CD14-positive monocyte (primary cell): ENCODE results near the gene RPL7A. TPM values are rescaled to one million over a fixed set of nuclear protein-coding genes. Genes with fewer than 3 reads are reported as not detected.

Experiments
- DNase-seq, 3 donors: peaks; one replicate each; pipeline ENCODE4 v3.0.0-alpha.2; 2011 to 2022
- H2AFZ ChIP-seq: 2 replicates; pipeline ENCODE4 v1.6.0; 2012; ENCODE audit warnings: mild to moderate bottlenecking, low read depth, low read length, inconsistent platforms; ENCODE audit not compliant: insufficient read depth, poor library complexity, severe bottlenecking
- H3K27ac ChIP-seq, 2 donors: 1 replicate in 1 of 2; 2 replicates in 1 of 2; pipeline ENCODE4 v1.5.1; 2012 to 2013; ENCODE audit warnings: low read length in 2 of 2, control low read depth in 1 of 2, inconsistent platforms in 1 of 2, low read depth in 1 of 2, mild to moderate bottlenecking in 1 of 2
- H3K27me3 ChIP-seq, 2 donors: one replicate each; pipeline versions ENCODE4 v1.6.0 to v1.6.1; 2011 to 2013; ENCODE audit warnings: low read length in 2 of 2; ENCODE audit not compliant: control insufficient read depth in 2 of 2, insufficient read depth in 2 of 2
- H3K36me3 ChIP-seq, 2 donors: replicated peaks in 1 of 2; 1 replicate in 1 of 2; 2 replicates in 1 of 2; pipeline versions ENCODE4 v1.5.1 to v1.6.1; 2012 to 2013; ENCODE audit warnings: low read length in 2 of 2, control low read depth in 1 of 2, inconsistent platforms in 1 of 2, mild to moderate bottlenecking in 1 of 2; ENCODE audit not compliant: insufficient read depth in 2 of 2, control insufficient read depth in 1 of 2
- H3K4me1 ChIP-seq, 2 donors: 1 replicate in 1 of 2; 2 replicates in 1 of 2; pipeline versions ENCODE4 v1.5.1 to v1.6.1; 2012 to 2013; ENCODE audit warnings: low read length in 2 of 2, control low read depth in 1 of 2, inconsistent platforms in 1 of 2, mild to moderate bottlenecking in 1 of 2, moderate library complexity in 1 of 2; ENCODE audit not compliant: insufficient read depth in 2 of 2, control insufficient read depth in 1 of 2
- H3K4me2 ChIP-seq: replicated peaks from 2 replicates; pipeline ENCODE3; 2012; ENCODE audit warnings: low read length, moderate library complexity, mild to moderate bottlenecking; ENCODE audit not compliant: poor library complexity, severe bottlenecking; ENCODE audit errors: extremely low read depth
- H3K4me3 ChIP-seq, 3 experiments: fragments of 200-600 bp in 1 of 3; sonication (generic) in 1 of 3; replicated peaks in 1 of 3; 1 replicate in 2 of 3; 2 replicates in 1 of 3; pipeline ENCODE4 v1.5.1; 2011 to 2013; ENCODE audit warnings: low read length in 3 of 3, mild to moderate bottlenecking in 3 of 3, control low read depth in 2 of 3, low read depth in 2 of 3, inconsistent platforms in 1 of 3, moderate library complexity in 1 of 3
- H3K79me2 ChIP-seq: 2 replicates; pipeline ENCODE4 v1.6.0; 2012; ENCODE audit warnings: mild to moderate bottlenecking, control low read depth, inconsistent platforms, low read length, moderate library complexity; ENCODE audit not compliant: insufficient read depth
- H3K9ac ChIP-seq: 2 replicates; pipeline ENCODE4 v1.6.0; 2017; ENCODE audit warnings: low read length, mild to moderate bottlenecking; ENCODE audit not compliant: insufficient read depth, poor library complexity, severe bottlenecking
- H3K9me3 ChIP-seq, 2 donors: replicated peaks in 1 of 2; 1 replicate in 1 of 2; 2 replicates in 1 of 2; pipeline versions ENCODE4 v1.5.1 to v1.6.1; 2012 to 2013; ENCODE audit warnings: low read length in 2 of 2, control low read depth in 1 of 2; ENCODE audit not compliant: control insufficient read depth in 1 of 2, insufficient read depth in 1 of 2
- H4K20me1 ChIP-seq: 2 replicates; pipeline ENCODE4 v1.6.0; 2012; ENCODE audit warnings: mild to moderate bottlenecking, low read length, control low read depth, moderate library complexity; ENCODE audit not compliant: insufficient read depth
- H3K27ac Mint-ChIP-seq, 7 donors: one replicate each; pipeline ENCODE4 v1.8.0; 2020; ENCODE audit warnings: mild to moderate bottlenecking in 7 of 7, mixed read lengths in 7 of 7, moderate library complexity in 6 of 7, inconsistent platforms in 2 of 7
- H3K27me3 Mint-ChIP-seq, 3 donors: one replicate each; pipeline ENCODE4 v1.8.0; 2021 to 2022; ENCODE audit warnings: low read depth in 3 of 3, mild to moderate bottlenecking in 3 of 3, mixed read lengths in 3 of 3, moderate library complexity in 3 of 3, inconsistent platforms in 1 of 3
- H3K36me3 Mint-ChIP-seq, 2 donors: one replicate each; pipeline ENCODE4 v1.8.0; 2020; ENCODE audit warnings: mixed read lengths in 2 of 2, inconsistent platforms in 1 of 2, mild to moderate bottlenecking in 1 of 2
- H3K4me1 Mint-ChIP-seq: one replicate; pipeline ENCODE4 v1.8.0; 2020; ENCODE audit warnings: mild to moderate bottlenecking, mixed read lengths
- H3K4me3 Mint-ChIP-seq, 2 donors: one replicate each; pipeline ENCODE4 v1.8.0; 2020; ENCODE audit warnings: mild to moderate bottlenecking in 2 of 2, mixed read lengths in 2 of 2, moderate library complexity in 1 of 2
- H3K9me3 Mint-ChIP-seq, 7 donors: one replicate each; pipeline ENCODE4 v1.8.0; 2020 to 2022; ENCODE audit warnings: mixed read lengths in 7 of 7, mild to moderate bottlenecking in 6 of 7, moderate library complexity in 6 of 7, inconsistent platforms in 2 of 7
- CTCF ChIP-seq: fragments of 200-600 bp; IDR thresholded peaks from one replicate; pipeline ENCODE4 v1.8.0; 2022; ENCODE audit warnings: antibody characterized with exemption, mild to moderate bottlenecking
- WGBS: methylation state at CpG from one replicate; pipeline ENCODE4 v1.1.5; 2013; ENCODE audit warnings: missing lambda C conversion rate; ENCODE audit not compliant: insufficient coverage; 5-methylcytosine and 5-hydroxymethylcytosine counted together
- intact Hi-C, 2 donors: fragments of 100-400 bp; cut with micrococcal nuclease; formaldehyde crosslinking; loops; one replicate each; pipeline versions ENCODE4 v1.15.0 to v1.15.1; 2023
- polyA plus RNA-seq, 3 donors: library from polyadenylated mRNA; depleted of rRNA in 1 of 3; unstranded in 2 of 3; stranded (reverse) in 1 of 3; fragments of 300-500 nt in 2 of 3; fragments of >200 nt in 1 of 3; fragmentation: Illumina TruSeq in 2 of 3; gene quantifications; 1 replicate in 2 of 3; 2 replicates in 1 of 3; pipeline ENCODE4 v1.2.3, GENCODE V29; 2012 to 2021

Gene RPL7A
- polyA plus RNA-seq, 3 donors: 390 to 2,322 (median 437) TPM

GRCh38 chr9:133342570-133342969 is 5.4 kb upstream of the RPL7A start:
- DNase-seq: no peak
- Mint-ChIP-seq H3K9me3 (peaks cover 0 to 2% (median 0%) of the 10 kb centered on the region in 7 donors), H3K27me3 (no peaks in the 10 kb centered on the region), H3K27ac (peak overlapping the region in 6 of 7 donors; percentile 25 to 93 (median 92)), H3K4me1 (peaks cover 61% of the 10 kb centered on the region), H3K36me3 (peaks cover 53 to 79% of the 10 kb centered on the region in 2 donors), H3K4me3 (no peak overlapping the region)
- Histone ChIP-seq H3K4me2 (no peak overlapping the region), H3K27ac (peak overlapping the region; percentile 74 to 83), H3K9ac (peak overlapping the region; percentile 54), H4K20me1 (peaks cover 13% of the 10 kb centered on the region), H3K27me3 (no peaks in the 10 kb centered on the region), H3K36me3 (peaks cover 38 to 43% of the 10 kb centered on the region in 2 donors), H2AFZ (no peak overlapping the region), H3K79me2 (peaks cover 34% of the 10 kb centered on the region), H3K4me3 (peak overlapping the region in 1 of 3 experiments; percentile 74), H3K4me1 (peaks cover 59 to 61% of the 10 kb centered on the region in 2 donors), H3K9me3 (no peaks in the 10 kb centered on the region)
- no peak for TF ChIP-seq CTCF
- WGBS: 80% methylated on average over 9 of the region's 11 CpGs
- intact Hi-C loops: loop anchor here in 1 of 2 donors (5.0 kb wide), 1 partner anchor 310 kb away; the partner anchor contains the start of gene GTF3C5

- peaks cover 57% of the 10 kb centered on the region for H3K4me1 Mint-ChIP-seq
- 94% methylated on average over 17 of the region's 19 CpGs for WGBS
- no peak overlapping the region for H3K4me3 Mint-ChIP-seq
Observed at GRCh38 chr9:133344071-133344470, 3.9 kb upstream of the RPL7A start.

More at GRCh38 chr9:133344071-133344470, 3.9 kb upstream of the RPL7A start:
- Mint-ChIP-seq H3K9me3 (peaks cover 0 to 6% (median 0%) of the 10 kb centered on the region in 7 donors), H3K27me3 (no peaks in the 10 kb centered on the region), H3K36me3 (peaks cover 49 to 67% of the 10 kb centered on the region in 2 donors), H3K27ac (peak overlapping the region in 1 of 7 donors; percentile 23)
- Histone ChIP-seq H2AFZ (no peak overlapping the region), H3K9ac (no peak overlapping the region), H4K20me1 (peaks cover 23% of the 10 kb centered on the region), H3K4me3 (no peak overlapping the region), H3K79me2 (peaks cover 43% of the 10 kb centered on the region), H3K27ac (no peak overlapping the region), H3K4me2 (no peak overlapping the region), H3K36me3 (peaks cover 39 to 44% of the 10 kb centered on the region in 2 donors), H3K4me1 (peaks cover 58 to 61% of the 10 kb centered on the region in 2 donors), H3K27me3 (no peaks in the 10 kb centered on the region), H3K9me3 (no peaks in the 10 kb centered on the region)
- intact Hi-C loops: loop anchor here in 1 of 2 donors (5.0 kb wide), 1 partner anchor 312 kb away; the partner anchor contains the start of gene GTF3C5
- no peak for TF ChIP-seq CTCF
- DNase-seq: no peak
